Vagina (tissue), 2 donors: Measurements from ENCODE around the gene SPINT2.
A peak's percentile ranks its signal among the peaks of the same experiment; 100 is the strongest.

ENCODE experiments used
- POLR2A ChIP-seq, 2 donors: fragments of 450-650 bp; IDR thresholded peaks; one replicate each; pipeline ENCODE4 v1.6.1; 2017; ENCODE audit warnings: antibody characterized with exemption in 2 of 2, mild to moderate bottlenecking in 2 of 2, moderate library complexity in 2 of 2
- POLR2AphosphoS5 ChIP-seq, 2 donors: sonication (generic); formaldehyde crosslinking; IDR thresholded peaks; one replicate each; pipeline ENCODE4 v1.9.0; 2017; ENCODE audit warnings: antibody characterized with exemption in 2 of 2, mild to moderate bottlenecking in 2 of 2, low read depth in 1 of 2; ENCODE audit not compliant: insufficient read depth in 1 of 2
- TF ChIP-seq, protein P1 (sequence below), 3 experiments: fragments of 450-650 bp in 2 of 3; fragments of 200-600 bp in 1 of 3; sonication (generic) in 1 of 3; IDR thresholded peaks; one replicate each; pipeline ENCODE4 v1.5.1; 2017 to 2019; ENCODE audit warnings: antibody characterized with exemption in 3 of 3, mild to moderate bottlenecking in 2 of 3, moderate library complexity in 2 of 3

DNA sequence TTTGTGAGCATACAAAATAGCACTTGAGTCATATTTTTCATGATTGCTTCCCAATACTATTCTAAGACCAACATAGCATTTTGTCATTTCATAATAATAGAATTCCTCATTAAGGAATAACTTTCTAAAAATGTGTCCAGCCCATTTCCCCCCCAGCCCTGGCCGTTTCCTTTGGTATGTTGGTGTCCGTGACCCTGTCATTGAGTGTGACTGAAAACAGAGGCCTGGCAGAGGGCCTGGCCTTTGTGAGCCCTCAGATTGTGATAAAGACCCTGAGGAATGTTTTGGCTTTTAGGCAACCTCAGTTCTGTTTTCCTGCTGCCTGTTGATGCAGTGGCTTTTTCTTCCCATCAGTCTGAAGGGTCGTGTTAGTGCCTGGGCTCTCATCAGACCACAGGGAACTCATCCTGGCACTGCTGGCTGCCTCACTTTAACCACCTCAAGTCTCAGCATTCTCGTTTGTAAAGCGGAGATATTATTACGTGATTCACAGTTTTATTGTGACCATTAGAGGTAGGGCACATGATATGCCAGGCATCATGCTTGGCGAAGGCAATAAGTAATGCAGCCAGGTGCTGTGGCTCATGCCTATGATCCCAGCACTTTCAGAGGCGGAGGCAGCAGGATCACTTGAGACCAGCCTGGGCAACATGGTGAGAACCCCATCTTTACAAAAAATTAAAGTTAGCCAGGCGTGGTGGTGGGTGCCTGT, 13.8 kb downstream of the SPINT2 start:
- TF ChIP-seq POLR2AphosphoS5 (IDR thresholded peaks at IDR 0.05; ENCODE audit: insufficient read depth in 1 of 2, low read depth in 1 of 2) (peak in 1 of 2 donors; percentile 46), POLR2A (IDR thresholded peaks at IDR 0.05) (no peak)
- TF ChIP-seq, protein P1, sequence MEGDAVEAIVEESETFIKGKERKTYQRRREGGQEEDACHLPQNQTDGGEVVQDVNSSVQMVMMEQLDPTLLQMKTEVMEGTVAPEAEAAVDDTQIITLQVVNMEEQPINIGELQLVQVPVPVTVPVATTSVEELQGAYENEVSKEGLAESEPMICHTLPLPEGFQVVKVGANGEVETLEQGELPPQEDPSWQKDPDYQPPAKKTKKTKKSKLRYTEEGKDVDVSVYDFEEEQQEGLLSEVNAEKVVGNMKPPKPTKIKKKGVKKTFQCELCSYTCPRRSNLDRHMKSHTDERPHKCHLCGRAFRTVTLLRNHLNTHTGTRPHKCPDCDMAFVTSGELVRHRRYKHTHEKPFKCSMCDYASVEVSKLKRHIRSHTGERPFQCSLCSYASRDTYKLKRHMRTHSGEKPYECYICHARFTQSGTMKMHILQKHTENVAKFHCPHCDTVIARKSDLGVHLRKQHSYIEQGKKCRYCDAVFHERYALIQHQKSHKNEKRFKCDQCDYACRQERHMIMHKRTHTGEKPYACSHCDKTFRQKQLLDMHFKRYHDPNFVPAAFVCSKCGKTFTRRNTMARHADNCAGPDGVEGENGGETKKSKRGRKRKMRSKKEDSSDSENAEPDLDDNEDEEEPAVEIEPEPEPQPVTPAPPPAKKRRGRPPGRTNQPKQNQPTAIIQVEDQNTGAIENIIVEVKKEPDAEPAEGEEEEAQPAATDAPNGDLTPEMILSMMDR (IDR thresholded peaks at IDR 0.05), result no peak
